ENCODE measurements around the gene SORCS2. TPM values are rescaled to one million over a fixed set of nuclear protein-coding genes. Genes with fewer than 3 reads are reported as not detected.

The SORCS2 gene
- total RNA-seq, 1 experiment from 2014 or later: 0.06 TPM

DNA sequence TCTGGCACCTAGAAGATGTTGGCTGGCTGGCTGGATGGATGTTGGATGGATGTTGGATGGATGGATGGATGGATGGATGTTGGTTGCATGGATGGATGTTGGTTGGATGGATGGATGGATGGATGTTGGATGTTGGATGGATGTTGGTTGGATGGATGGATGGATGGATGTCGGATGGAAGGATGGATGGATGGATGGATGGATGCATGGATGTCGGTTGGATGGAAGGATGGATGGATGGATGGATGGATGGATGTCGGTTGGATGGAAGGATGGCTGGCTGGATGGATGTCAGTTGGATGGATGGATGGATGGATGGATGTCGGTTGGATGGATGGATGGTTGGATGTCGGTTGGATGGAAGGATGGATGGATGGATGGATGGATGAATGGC lies 145.7 kb downstream of the SORCS2 start:
- ChIA-PET POLR2A (ENCODE audit: low non-redundant PET) (no interaction called here), CTCF (no interaction called here)
- intact Hi-C loops (cut with micrococcal nuclease; ENCODE audit: unreplicated experiment): loop anchor here (5.0 kb wide), 1 partner anchor 146 kb away; the partner anchor contains the start of gene SORCS2
- no peak for DNase-seq (ENCODE audit: low spot score)
- BruUV-seq (replicated peaks): no TSS peak
- Histone ChIP-seq H3K9me3 (ENCODE audit: low read depth, low read length, poor library complexity, severe bottlenecking) (no peaks in the 10 kb centered on the region), H3K36me3 (ENCODE audit: insufficient read depth, low read length, poor library complexity, severe bottlenecking) (no peaks in the 10 kb centered on the region), H3K4me3 (ENCODE audit: low read depth, low read length, poor library complexity, severe bottlenecking) (no peak overlapping the region), H3K27me3 (replicated peaks; ENCODE audit: insufficient read depth, low read depth, low read length, poor library complexity) (no peaks in the 10 kb centered on the region), H3K4me1 (ENCODE audit: insufficient read depth, low read length, poor library complexity, severe bottlenecking) (no peaks in the 10 kb centered on the region), H3K27ac (ENCODE audit: low read depth, low read length, poor library complexity, severe bottlenecking) (no peak overlapping the region)
- no peak for TF ChIP-seq EZH2 (IDR thresholded peaks at IDR 0.05; ENCODE audit: borderline replicate concordance, low read depth, low read length, poor library complexity, severe bottlenecking)
- TF ChIP-seq, protein P1, sequence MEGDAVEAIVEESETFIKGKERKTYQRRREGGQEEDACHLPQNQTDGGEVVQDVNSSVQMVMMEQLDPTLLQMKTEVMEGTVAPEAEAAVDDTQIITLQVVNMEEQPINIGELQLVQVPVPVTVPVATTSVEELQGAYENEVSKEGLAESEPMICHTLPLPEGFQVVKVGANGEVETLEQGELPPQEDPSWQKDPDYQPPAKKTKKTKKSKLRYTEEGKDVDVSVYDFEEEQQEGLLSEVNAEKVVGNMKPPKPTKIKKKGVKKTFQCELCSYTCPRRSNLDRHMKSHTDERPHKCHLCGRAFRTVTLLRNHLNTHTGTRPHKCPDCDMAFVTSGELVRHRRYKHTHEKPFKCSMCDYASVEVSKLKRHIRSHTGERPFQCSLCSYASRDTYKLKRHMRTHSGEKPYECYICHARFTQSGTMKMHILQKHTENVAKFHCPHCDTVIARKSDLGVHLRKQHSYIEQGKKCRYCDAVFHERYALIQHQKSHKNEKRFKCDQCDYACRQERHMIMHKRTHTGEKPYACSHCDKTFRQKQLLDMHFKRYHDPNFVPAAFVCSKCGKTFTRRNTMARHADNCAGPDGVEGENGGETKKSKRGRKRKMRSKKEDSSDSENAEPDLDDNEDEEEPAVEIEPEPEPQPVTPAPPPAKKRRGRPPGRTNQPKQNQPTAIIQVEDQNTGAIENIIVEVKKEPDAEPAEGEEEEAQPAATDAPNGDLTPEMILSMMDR (conservative IDR thresholded peaks at IDR 0.05; ENCODE audit: low read depth, low read length): no peak

DNA sequence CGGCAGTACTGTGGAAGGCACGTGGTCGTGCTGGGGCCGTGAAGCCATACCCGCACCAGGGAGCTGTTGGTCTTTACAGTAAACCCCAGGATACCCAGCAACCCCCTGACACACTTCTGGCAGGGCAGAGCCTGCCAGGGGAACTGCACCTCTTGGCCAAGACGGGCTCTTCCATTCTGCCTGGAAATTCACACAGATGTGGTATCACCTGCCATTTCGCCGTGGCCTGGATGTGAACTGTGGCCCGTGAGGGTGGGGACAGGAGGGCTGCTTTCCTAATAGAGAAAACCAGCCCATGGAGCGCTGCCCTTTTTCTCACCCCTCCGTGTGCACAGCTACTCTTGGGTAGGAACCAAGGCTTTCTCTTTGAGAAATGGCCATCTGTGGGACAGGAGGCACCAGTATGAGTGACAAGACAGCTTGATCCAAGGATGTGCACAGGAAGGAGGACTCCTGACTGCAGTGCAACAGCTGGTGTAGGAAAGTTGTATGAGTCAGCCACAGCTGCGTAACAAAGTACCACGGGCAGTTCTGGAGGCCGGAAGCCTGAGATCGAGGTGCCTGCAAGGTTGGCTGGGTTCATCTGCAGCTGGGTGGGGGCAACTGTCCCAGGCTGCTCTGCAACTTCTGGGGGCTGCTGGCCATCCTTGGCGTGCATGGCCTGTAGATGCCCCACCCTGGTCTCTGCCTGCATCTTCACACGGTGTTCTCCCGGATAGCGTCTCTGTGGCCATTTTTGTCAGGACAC lies 146.7 kb downstream of the SORCS2 start:
- BruUV-seq (replicated peaks): no TSS peak
- ChIA-PET POLR2A (ENCODE audit: low non-redundant PET) (no interaction called here), CTCF (interaction anchor here (0.7 kb wide), 1 partner anchor 27 kb away, joined by 3 read pairs; no protein-coding TSS in a partner anchor)
- no peak for DNase-seq (ENCODE audit: low spot score)
- intact Hi-C loops (cut with micrococcal nuclease; ENCODE audit: unreplicated experiment): loop anchor here (5.0 kb wide), 1 partner anchor 147 kb away; the partner anchor contains the start of gene SORCS2
- TF ChIP-seq, protein P1 (conservative IDR thresholded peaks at IDR 0.05; ENCODE audit: low read depth, low read length): no peak
- TF ChIP-seq EZH2 (IDR thresholded peaks at IDR 0.05; ENCODE audit: borderline replicate concordance, low read depth, low read length, poor library complexity, severe bottlenecking): no peak
- Histone ChIP-seq H3K9me3 (ENCODE audit: low read depth, low read length, poor library complexity, severe bottlenecking) (no peaks in the 10 kb centered on the region), H3K27me3 (replicated peaks; ENCODE audit: insufficient read depth, low read depth, low read length, poor library complexity) (no peaks in the 10 kb centered on the region), H3K36me3 (ENCODE audit: insufficient read depth, low read length, poor library complexity, severe bottlenecking) (no peaks in the 10 kb centered on the region), H3K4me3 (ENCODE audit: low read depth, low read length, poor library complexity, severe bottlenecking) (no peak overlapping the region), H3K4me1 (ENCODE audit: insufficient read depth, low read length, poor library complexity, severe bottlenecking) (no peaks in the 10 kb centered on the region), H3K27ac (ENCODE audit: low read depth, low read length, poor library complexity, severe bottlenecking) (no peak overlapping the region)

DNA sequence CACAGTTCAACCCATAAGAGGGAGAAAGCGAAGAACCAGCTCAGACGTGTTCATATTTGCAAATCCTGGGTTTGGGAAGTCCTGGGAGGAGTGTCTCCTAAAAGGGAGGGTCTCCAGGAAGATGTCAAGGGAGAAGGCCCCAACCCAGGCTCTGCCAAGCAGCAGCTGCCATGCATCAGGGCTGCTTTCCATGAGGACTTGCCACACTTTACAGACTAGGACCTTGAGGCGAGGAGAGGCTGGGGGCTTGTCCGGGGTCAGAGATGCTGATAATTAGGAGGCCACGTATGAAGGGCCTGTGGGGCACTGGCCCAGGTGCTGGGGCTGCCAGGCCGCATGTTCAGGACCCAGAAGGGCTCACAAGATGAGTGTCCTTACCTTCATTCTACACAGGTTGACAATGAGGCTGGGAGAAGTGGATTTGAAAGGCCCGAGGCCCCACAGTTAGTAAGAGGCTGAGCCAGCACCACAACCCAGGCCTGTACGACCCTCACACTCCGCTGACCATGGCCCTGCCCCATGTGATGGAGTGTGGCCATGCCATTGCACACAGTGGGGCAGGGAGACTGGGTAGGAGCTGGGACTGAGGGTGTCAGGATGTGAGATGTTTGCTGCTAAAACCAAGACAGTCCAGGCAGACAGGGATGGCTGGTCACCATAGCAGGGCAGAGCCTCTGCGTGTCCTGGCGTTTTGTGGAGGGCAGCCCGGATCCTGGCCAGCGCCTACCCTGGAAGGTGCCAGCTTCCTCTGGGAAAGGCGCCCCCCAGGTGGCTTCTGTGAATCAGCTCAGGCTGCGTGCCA lies 147.6 kb downstream of the SORCS2 start:
- no TSS peak for BruUV-seq (replicated peaks)
- intact Hi-C loops (cut with micrococcal nuclease; ENCODE audit: unreplicated experiment): loop anchor here (5.0 kb wide), 1 partner anchor 148 kb away; the partner anchor contains the start of gene SORCS2
- CTCF ChIA-PET: no interaction called here
- POLR2A ChIA-PET (ENCODE audit: low non-redundant PET): no interaction called here
- Histone ChIP-seq H3K27me3 (replicated peaks; ENCODE audit: insufficient read depth, low read depth, low read length, poor library complexity) (no peaks in the 10 kb centered on the region), H3K36me3 (ENCODE audit: insufficient read depth, low read length, poor library complexity, severe bottlenecking) (no peaks in the 10 kb centered on the region), H3K4me3 (ENCODE audit: low read depth, low read length, poor library complexity, severe bottlenecking) (no peak overlapping the region), H3K27ac (ENCODE audit: low read depth, low read length, poor library complexity, severe bottlenecking) (no peak overlapping the region), H3K9me3 (ENCODE audit: low read depth, low read length, poor library complexity, severe bottlenecking) (no peaks in the 10 kb centered on the region), H3K4me1 (ENCODE audit: insufficient read depth, low read length, poor library complexity, severe bottlenecking) (no peaks in the 10 kb centered on the region)
- no peak for DNase-seq (ENCODE audit: low spot score)
- TF ChIP-seq EZH2 (IDR thresholded peaks at IDR 0.05; ENCODE audit: borderline replicate concordance, low read depth, low read length, poor library complexity, severe bottlenecking): no peak
- TF ChIP-seq, protein P1 (conservative IDR thresholded peaks at IDR 0.05; ENCODE audit: low read depth, low read length): no peak

All from A673 (cell line).